Measurements from ENCODE around the gene CDK9.

GRCh38 chr9:127809002-127809539 lies 23.2 kb downstream of the CDK9 start:
- no peak for TF ChIP-seq CTCF (conservative IDR thresholded peaks at IDR 0.05; ENCODE audit: low read depth, low read length)
- TF ChIP-seq EZH2 (IDR thresholded peaks at IDR 0.05; ENCODE audit: low read length, unreplicated experiment), result no peak

Data from PC-3 (cell line).